NOMO-1 treated with dmso at 0.1 percent for 144 hours (cell line): ENCODE results near the gene PCDHGA1.

Experiments used
- DNase-seq: peaks from one replicate; lab custom pipeline; 2025; ENCODE audit not compliant: unreplicated experiment; lab: John Stamatoyannopoulos, UW

Gene PCDHGA1

GRCh38 chr5:141512390-141512910 lies 182.1 kb downstream of the PCDHGA1 start:
- no peak for DNase-seq

GRCh38 chr5:141512911-141513626 lies 182.8 kb downstream of the PCDHGA1 start:
- no peak for DNase-seq

DNA sequence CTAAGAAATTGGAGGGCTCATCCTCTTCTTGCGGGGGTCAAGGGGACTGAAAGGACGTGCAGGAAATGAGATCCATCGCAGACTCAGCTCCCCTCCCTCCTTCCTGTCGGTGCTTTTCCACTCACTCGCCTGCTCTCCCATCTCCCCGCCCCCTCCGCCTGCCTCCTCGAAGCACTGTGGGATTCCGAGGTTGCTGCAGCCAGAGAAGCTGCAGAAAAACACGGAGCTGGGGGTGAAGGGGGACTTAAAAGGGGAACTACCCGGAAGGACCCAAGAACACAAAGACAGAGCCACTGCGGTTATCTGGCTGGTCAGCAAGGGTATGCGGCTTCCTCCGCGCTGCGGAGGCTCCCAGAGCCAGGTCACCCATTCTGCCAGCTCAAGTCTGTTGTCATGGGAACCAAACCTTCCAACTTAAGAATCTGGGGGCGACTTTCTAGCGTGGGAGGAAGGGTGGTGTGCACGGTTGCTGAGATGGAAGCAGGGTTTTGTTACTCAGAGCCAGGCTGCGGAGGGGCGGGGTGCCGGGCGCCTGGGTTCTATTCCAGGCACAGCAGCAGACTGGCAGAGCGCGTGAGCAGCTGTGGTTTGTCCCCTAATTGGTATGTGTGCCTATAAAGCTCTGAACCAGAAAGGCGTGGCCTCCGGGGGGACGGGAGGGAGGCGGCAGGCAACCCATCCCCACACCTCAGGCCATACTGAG lies 183.5 kb downstream of the PCDHGA1 start:
- DNase-seq, result no peak

DNA sequence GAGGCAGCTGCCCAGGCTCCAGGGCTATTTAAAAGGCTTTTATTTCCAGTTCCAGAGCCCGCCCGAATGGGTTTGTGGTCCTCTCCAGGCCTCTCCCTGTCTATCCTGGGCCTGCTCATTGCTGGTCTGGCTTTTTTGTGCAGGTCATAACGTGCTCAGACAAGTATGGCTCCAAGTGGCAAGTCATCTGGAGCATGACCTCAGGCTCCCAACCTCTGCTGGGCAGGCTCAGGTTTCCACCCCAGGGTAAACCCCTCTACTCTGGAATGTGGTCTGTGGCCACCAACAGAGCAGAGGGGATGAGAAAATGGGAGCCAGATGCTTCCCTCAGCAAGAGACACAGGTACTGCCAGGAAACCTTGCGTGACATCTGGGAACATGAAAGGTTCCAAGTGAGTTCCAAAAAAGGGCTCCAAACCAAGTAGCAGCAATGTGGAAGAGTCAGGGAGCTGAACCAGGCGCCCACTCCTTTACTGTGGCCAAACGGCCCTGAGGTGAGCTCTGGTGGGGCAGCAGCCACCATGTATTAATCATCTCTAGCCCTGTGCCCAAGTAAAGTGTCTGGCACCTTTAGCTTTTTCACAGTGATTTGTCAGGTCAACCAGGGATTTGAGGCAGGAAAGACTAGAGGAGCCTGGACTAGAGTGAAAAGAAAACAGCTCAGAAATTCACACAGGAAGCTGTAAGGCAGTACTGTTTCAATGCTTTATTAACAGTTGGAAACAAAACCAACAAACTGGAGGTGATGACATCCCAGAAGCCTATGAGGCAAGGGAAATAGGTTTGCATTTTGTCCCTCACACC lies 184.2 kb downstream of the PCDHGA1 start:
- no peak for DNase-seq

DNA sequence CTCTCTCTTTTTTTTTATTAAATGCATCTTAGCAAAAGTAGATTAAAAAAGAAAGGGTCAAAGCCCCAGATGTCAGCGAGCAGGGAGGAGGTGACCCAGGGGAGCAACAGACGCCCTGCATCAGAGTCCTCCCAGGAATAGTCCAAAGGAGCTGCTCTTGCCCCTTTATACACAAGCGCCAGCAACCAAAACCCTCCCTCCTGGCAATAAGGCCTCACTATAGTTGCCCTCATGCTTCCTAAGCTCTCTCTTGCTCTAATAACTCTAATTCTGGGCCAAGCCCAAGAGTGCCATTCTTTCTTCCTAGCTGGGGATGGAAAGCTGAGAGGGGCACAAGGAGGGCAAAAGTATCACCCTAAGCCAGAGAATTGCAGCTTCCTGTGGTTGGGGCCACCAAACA lies 184.8 kb downstream of the PCDHGA1 start:
- no peak for DNase-seq

GRCh38 chr5:141515946-141516671 lies 185.8 kb downstream of the PCDHGA1 start:
- DNase-seq, result no peak

GRCh38 chr5:141516672-141517025 lies 186.3 kb downstream of the PCDHGA1 start:
- DNase-seq, result no peak

DNA sequence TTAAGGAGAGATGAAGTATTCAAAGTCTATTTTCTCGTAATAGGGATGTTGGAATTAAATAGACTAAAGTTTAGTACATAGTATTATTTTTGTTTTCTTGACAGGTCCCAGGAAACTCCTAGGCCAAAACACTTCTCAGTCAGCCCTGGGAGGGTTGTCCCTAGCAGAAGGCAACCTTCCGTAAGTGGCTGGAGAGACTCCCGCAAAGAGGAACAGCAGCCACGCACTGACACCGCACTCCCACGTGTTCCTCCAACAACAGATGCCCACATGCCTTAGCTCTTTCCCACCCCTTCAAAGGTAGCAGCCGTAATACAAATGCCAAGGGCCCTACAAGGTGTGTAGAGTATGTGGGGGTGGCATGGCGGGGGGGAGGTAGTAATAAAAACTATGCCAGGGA lies 187.0 kb downstream of the PCDHGA1 start:
- no peak for DNase-seq

- DNase-seq, result no peak
Observed at GRCh38 chr5:141517880-141518617, 187.7 kb downstream of the PCDHGA1 start.

DNA sequence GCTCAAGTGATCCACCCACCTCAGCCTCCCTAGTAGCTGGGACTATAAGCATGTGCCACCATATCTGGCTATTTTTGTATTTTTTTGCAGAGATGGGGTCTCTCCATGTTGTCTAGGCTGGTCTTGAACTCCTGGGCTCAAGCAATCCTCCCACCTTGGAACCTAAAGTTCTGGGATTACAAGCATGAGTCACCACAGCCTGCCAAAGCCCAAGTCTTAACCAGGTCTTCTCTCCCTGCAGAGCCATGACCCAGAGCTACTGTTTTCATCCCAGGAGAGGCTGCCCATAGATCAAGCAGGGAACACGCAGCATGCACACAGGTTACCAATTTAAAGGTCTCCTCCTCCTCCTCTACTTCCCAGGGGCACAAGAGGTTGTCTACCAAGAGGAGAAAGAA lies 188.3 kb downstream of the PCDHGA1 start:
- no peak for DNase-seq

DNA sequence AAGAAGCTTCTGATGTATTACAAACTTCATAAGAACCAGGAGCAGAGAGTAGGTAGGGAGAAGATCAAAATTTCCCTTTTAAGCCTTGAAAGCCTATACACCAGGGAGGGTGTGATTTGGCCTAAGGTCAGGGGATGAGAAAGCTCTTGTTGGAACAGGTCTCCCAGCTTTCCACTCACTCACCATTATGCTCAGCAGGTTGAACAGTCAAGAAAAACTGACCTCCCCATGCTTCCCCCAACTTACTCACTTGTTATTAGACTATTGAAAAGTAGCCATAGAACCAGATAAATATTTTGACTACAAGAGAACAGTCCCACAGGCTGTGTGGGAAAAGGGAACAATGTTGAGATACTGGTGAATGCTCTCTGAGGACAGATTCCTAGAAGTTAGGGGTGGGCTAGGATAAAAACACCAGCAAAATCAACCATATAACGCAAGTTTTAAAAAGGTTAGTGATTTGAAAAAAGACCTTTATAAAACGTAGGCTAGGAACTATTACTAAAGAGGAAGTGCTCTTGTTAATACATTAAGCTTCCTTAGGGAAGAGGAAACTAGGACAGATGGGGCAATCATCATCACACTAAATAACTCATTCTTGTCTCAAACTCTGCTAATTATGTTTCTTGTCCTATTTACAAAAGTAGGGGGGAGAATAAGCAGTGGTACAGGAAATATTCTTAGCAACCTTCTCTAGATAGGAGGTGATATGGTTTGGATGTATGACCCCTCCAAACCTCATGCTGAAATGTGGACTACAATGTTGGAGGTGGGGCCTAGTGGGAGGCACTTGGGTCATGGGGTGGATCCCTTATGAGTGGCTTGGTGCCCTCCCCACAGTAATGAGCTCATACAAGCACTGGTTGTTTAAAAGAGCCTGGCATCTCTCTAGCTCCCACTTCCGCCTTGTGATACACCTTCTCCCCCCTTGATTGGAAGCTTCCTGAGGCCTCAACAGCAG lies 189.6 kb downstream of the PCDHGA1 start:
- no peak for DNase-seq

DNA sequence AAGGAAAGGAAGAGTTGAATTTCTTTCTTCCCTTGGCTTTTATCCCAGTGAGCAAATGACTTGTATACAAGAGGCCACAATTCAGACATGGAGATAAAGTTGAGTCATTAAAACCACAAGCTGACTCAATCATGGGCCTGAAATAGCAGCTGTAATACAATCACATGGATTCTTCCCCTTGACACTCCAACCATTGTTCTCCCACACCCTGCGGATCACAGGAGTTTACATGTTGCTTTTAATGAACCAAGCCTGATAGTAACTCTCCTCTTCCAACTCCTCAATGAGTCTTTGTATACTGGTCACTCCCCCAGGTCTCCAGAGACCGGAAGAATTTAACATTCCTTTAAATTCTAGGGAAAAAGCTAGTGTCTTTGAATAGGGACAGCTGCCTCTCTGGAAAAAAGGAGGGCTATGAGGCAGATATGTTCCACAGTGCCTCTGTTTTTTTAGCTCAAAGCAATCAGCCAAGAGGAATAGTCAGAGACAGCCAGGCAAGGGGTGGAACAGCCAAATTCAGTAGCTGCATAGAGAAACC lies 191.0 kb downstream of the PCDHGA1 start:
- DNase-seq, result peak; percentile 43

DNA sequence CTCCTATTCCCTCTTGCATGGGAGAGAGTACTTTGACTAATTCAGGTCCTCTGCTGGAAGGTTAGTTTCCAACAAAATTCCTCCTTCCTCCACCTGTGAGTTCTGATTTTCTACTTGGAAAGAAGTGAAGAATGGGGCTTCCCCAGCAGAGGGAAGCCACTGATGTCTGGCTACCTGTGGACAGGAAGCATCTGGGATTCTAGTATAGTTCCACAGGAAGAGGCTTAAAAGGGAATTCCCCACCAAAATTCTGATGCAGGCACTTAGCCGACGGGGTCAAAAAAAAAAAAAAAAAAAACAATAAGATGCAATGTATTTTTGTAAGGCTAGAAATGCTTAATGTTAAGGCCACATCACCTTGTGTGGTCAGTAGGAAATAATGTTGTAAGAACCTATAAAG lies 192.0 kb downstream of the PCDHGA1 start:
- DNase-seq, result no peak

GRCh38 chr5:141523991-141524390 lies 193.7 kb downstream of the PCDHGA1 start:
- DNase-seq, result no peak

DNA sequence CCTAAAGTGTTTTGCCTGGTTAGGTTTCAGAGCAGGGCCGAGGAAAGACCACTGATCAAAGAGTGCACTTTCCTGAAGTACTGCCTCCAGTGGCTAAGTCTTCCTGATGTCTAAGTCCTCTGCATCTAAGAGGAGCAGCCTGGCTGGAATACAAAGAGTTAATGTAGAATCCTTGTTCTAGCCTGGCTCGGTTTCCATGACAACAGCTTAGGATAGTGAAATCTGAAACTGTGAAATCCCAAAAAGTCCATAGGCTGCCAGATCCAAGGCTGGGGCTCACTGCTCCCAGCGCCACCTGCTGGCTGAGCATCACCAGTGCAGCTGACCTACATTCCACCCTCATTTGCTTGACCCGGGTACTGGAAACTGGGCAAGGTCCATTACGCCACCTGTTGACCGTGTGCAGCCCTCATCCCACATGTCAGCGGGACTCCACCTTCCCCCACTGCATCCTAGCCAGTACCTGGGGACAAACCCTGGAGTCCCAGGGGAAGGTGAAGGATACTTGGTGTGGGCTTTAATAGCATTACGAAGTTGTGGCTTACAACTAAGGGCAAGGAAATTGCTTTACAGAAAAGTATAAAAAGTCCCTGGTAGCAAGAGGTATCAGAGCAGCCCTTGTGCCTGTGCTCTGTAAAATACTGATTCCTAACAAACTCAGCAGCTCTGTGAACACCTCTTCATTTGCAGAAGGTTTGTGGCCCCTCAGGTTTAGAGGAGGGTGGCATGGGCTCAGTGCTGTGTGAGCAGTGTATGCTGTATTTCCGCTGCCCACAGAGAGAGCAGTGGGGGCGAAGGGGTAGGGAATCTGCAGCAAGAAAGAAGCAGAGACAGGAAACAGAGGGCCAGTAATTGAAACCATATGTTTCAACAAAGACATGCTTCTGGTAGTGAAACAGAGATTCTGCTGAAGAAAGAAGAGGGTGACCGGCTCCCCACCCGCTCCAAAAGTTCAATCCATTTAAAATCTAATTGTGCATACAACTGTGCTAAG lies 194.6 kb downstream of the PCDHGA1 start:
- DNase-seq, result no peak

DNA sequence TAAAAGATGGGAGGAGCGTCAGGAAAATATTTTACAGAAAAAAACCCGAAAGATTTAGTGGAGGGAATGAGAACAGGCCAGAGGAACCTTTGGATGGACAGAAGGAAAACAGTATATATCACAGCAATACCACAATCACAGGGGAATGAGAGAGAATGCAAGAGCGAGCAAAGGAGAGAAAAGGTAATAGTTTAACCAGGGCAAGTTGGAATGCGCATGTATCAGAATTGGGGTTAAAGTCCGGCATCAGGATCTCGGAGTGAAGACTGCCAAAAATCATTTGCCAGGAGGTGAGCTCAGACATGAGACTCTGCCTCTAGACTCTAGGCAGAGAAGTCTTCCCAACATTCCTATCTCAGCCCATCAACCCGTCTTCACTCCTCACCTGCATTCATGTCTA lies 195.3 kb downstream of the PCDHGA1 start:
- DNase-seq, result no peak

- DNase-seq, result no peak
Observed at GRCh38 chr5:141527426-141527825, 197.1 kb downstream of the PCDHGA1 start.
